Effector CD8-positive, alpha-beta T cell (primary cell): ENCODE results near the gene GTF2F1.
"Not testable (repeated sequence)": the region's sequence is repeated elsewhere in the genome, so short reads cannot be mapped to it uniquely, and the experiment has no call there.

Experiments
- DNase-seq: peaks from one replicate; lab custom pipeline; 2025; lab: John Stamatoyannopoulos, UW

The GTF2F1 gene

DNA sequence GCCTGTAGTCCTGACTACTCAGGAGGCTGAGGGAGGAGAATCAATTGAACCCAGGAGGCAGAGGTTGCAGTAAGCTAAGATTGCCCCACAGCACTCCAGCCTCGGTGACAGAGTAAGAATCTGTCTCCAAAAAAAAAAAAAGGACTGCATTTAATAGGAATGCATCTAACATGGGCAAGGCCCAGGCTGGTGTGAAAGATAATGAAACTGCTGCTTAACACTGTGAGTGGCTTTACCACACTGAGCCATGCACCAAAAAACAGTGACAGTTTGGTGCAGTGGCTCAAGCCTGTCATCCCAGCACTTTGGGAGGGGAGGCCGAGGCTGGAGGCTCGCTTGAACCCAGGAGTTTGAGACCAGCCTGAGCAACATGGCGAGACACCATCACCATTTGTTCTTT lies 8.6 kb downstream of the GTF2F1 start:
- no peak for DNase-seq

GRCh38 chr19:6383188-6383587 lies 9.8 kb downstream of the GTF2F1 start:
- DNase-seq, result no peak

DNA sequence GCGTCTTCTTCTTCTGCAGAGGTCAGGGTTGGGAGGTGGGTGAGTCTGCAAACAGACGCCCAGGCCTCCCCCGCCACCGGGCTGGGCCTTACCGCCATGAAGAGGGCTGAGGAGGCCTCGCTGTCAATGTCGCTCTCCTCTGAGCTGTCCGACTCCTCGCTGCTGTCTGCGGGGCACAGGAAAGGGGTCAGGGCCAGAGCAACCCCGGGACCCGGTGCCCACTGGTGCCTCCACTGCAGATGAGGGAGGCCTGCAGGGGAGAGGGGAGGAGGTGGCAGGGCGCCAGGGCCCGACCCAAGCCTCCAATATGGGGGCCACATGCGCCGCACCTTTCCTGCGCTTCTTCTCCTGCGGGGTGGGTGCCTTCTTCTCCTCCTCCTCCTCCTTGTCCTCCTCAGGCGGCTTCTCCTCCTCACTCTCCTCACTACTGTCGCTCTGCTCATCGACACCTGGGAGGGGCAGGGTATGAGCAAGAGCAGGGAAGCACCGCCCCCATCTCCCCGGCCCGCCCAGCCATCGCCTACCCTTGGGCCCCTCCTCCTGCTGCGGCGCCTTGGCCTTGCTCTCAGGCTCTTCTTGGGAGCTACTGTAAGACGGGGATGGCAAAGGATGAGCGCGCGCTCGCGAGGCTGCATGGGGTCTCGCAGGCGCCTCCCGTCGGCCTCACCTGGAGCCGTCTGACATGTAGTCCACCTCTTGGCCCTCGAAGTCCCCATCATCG lies 11.8 kb downstream of the GTF2F1 start:
- DNase-seq, result no peak

- no peak for DNase-seq
These were observed 13.2 kb downstream of the GTF2F1 start for GRCh38 chr19:6379744-6380143.

- no peak for DNase-seq
These were observed 14.5 kb downstream of the GTF2F1 start for GRCh38 chr19:6378486-6378885.

DNA sequence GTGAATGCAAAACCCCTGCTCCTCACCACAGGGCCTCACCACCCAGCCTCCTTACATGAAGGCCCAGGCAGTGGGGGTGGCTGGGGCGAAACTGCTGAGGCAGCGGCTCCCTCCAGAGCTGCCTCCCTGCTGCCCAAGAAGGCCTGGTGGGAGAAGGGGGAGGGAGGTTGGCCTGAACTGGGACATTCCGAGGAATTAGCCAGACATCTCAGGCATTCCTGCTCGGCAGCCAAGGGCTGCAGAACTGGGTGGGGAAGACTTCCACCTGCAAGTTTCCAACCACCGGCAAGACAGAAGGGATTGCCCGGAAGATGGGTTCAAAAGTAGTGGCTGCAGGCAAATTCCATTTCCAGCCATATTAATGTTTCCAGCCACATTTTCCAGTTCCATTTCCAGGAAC lies 14.9 kb downstream of the GTF2F1 start:
- DNase-seq, result no peak

DNA sequence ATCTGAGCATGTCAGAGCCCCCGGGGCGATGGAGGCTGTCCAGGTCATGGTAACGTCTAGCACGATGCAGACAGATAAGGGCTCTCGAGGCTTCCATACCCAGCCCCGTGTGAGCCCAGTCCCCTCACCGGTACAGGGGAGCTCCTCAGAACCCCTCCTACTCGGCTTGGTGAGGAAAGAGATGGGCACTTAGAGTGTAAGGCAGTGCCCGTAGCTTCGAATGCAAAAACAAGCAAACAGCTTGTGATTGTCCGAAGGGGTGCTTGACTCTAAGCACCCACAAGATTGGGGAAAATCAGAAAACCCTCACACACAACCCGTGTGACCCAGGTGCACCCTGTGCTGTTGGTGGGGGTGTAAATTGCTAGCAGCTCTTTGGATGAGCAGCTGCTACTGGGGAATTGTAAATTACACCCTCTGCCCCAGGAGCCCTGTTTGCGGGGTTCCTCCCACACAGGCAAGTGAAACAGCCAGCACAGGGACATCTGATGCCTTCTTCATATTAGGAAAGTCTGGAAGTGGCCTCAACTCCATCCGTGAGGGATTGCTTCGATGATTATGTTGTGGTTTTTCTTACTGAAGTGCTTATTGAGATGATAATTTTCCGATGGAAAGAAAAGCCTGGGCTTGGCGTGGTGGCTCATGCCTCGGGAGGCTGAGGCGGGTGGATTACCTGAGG lies 16.3 kb downstream of the GTF2F1 start:
- DNase-seq, result no peak

DNA sequence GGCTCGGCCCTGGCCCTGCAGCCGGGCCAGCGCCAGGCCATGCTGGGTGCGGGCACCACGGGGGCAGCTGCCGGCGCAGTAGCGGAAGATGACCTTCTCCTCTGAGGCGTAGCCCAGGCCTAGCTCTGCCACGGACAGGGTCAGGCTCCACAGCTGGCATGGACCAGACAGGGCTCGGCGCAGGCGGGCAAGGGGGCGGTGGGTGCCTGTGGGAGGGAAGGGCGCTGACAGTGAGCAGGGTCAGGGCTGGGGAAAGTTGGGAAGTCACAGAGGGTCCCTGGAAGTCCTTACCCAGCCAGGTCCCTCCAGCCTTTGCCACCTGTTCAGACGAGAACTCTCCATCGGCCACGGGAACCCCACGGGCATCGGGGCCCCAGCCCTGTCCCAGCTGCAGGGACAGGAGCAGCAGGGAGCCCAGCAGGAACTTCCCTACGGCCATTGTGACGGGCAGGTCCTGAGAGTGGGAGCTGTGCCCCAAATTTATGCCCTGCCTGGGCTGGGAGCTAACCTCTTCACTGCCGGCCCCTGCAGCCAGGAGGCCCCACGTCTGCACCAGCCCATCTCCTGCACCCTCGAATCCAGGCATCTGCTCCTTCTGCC lies 17.5 kb downstream of the GTF2F1 start, which contains the start of gene PSPN:
Gene PSPN (minus strand): TSS at position 523 of the 600 bp plus-strand sequence. CDS start 84 bp downstream, at position 439.
- DNase-seq, result no peak

- no peak for DNase-seq
These were observed 18.1 kb downstream of the GTF2F1 start for GRCh38 chr19:6374711-6375410.

DNA sequence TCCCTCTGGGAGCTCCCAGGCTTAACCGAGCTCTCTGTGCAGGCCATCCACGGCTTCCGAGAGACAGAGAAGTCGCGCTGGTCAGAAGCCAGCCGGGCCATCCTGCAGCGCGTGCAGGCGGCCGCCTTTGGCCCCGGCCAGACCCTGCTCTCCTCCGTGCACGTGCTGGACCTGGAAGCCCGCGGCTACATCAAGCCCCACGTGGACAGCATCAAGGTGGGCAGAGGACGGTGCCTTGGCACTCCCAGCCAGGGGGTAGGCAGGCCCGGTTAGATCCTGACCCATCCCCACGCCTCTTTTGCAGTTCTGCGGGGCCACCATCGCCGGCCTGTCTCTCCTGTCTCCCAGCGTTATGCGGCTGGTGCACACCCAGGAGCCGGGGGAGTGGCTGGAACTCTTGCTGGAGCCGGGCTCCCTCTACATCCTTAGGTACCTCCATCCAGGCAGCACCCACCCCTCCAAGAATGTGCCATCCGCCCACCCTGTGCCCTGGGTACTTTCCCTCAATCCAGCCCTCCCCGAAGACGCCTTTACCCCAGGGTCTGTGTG lies 18.7 kb downstream of the GTF2F1 start:
- no peak for DNase-seq

DNA sequence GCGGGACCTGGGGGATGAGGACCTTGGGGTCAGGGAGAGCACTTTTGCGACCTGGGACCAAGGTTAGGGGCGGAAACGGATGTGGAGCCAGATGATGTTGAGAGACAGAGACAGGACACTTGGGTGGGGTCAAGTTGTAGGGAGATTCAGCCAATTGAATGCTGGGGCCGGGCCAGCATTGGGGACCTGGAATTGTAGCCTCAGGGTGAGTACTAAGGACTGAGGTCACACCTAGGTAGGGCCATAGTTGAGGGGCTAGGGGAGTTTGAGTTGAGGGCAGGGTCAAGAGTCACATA lies 19.2 kb downstream of the GTF2F1 start:
- no peak for DNase-seq

GRCh38 chr19:6373096-6373812 lies 19.7 kb downstream of the GTF2F1 start:
- peak; percentile 96 for DNase-seq

- peak; percentile 91 for DNase-seq
These were observed 20.3 kb downstream of the GTF2F1 start, which contains the start of gene ALKBH7 for GRCh38 chr19:6372594-6373095. Gene ALKBH7, plus strand, starts transcription at chr19:6372794. Its CDS starts 27 bp downstream, at chr19:6372821.

GRCh38 chr19:6364353-6364752 lies 28.6 kb downstream of the GTF2F1 start:
- no peak for DNase-seq

- DNase-seq, result no peak
These were observed 30.6 kb downstream of the GTF2F1 start for GRCh38 chr19:6362351-6362801.

DNA sequence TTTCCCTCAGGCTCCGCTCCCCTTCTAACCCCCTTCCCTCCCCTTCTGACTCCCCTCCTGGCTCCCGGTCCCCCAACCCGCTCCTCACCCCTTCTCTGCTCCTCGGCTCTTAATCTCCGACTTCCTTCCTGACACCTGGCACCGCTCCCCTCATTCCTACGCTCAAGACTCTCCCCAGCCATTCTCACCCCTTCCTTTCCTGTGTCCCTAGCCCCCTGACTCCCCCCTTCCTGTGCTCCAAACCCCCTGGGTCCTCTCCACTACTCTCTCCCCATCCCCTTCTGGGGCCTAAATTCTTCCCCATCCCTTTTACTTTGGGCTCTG lies 31.0 kb downstream of the GTF2F1 start:
- DNase-seq, result no peak

GRCh38 chr19:6360857-6361216 lies 32.1 kb downstream of the GTF2F1 start:
- not testable (repeated sequence) for DNase-seq

DNA sequence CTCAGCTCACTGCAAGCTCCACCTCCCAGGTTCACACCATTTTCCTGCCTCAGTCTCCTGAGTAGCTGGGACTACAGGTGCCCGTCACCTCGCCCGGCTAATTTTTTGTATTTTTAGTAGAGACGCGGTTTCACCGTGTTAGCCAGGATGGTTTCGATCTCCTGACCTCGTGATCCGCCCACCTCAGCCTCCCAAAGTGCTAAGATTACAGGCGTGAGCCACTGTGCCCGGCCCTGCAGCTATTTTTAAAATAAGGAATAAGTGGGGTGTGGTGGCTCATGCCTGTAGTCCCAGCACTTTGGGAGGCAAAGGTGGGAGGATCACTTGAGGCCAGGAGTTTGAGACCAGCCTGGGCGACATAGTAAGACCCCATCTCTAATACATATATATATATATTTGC lies 32.5 kb downstream of the GTF2F1 start:
- DNase-seq, result not testable (repeated sequence)

DNA sequence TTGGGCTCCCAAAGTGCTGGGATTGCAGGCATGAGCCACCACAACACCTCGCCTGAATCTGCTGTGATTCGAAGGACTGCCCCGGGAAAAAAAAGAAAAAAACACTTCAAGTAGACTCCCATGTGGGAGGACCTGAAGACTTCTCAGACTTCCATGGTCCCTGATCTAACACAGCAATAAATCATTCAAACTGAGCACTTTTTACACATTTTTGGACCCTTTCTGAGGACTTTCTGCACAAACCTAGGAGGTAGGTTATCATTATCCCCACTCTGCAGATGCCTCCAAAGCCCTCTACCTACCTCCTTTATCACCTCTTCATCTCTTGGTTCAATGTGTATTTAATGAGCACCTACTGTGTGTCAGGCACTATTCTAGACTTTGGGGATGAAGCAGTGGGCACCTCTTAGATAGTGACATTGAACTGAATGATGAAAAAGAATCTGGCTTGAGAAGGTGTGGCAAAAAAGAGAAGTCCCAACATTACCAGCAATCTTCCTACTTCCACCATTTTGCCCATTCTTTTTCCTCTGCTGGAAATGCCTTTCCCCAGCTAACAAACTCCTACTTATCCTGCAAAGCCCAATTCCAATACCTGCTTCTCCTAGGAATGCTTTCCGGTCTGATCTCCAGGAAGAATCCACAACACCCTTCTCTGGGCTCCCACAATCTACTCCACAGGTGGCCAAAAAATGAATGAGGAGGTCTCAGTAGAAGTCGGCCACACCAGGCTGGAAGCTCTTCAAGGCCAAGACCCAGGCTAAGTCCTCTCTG lies 33.2 kb downstream of the GTF2F1 start:
- DNase-seq, result no peak

- no peak for DNase-seq
These were observed 35.0 kb downstream of the GTF2F1 start for GRCh38 chr19:6358003-6358402.

DNA sequence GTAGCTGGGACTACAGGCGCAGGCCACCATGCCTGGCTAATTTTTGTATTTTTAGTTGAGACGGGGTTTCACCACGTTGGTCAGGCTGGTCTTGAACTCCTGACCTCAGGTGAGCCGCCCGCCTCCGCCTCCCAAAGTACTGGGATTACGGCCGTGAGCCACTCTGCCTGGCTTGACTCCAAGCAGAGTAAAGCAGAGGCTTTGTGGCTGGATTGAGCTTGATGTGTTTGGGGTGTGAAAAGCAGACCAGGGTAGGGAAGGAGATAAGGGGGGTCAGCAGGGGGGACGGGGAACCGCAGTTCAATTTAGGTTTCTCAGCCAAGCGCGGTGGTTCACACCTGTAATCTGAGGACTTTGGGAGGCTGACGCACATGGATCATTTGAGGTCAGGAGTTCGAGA lies 35.8 kb downstream of the GTF2F1 start:
- DNase-seq, result no peak
